PC-3 (cell line): ENCODE results near the gene DDX42. TPM values are rescaled to one million over a fixed set of nuclear protein-coding genes. Genes with fewer than 3 reads are reported as not detected.

Experiments
- ATAC-seq: fragments of 200-7000 bp; cut with Tn5 transposase; 2 replicates; pipeline ENCODE4 v1.9.1; 2020; ENCODE audit warnings: mild to moderate bottlenecking, moderate library complexity
- BruUV-seq: library from RNA; stranded (reverse); fragments of 400-500 nt; replicated peaks from 2 replicates; lab custom pipeline; 2021; lab: Mats Ljungman, UMichigan
- CTCF ChIA-PET: fragments of 300-600 bp; sonication (Branson Sonifier 250); formaldehyde crosslinking; loops from one replicate; lab custom pipeline; 2022; ENCODE audit warnings: antibody characterized with exemption; lab: Charles Lee
- POLR2A ChIA-PET: fragments of 300-600 bp; sonication (Branson Sonifier 250); formaldehyde crosslinking; loops from one replicate; lab custom pipeline; 2022; ENCODE audit warnings: antibody characterized with exemption; ENCODE audit not compliant: unreplicated experiment; lab: Charles Lee
- DNase-seq: peaks from one replicate; pipeline ENCODE4 v3.0.0-alpha.2; 2015
- H2AFZ ChIP-seq: fragments of 300-600 bp; sonication (generic); 2 replicates; pipeline ENCODE4 v1.6.0; 2016; ENCODE audit warnings: antibody characterized with exemption, low read length
- H3F3A ChIP-seq: fragments of 300-600 bp; sonication (generic); one replicate; pipeline ENCODE4 v1.6.0; 2017; ENCODE audit warnings: antibody characterized with exemption, low read length, control low read depth, mild to moderate bottlenecking; ENCODE audit not compliant: unreplicated experiment
- H3K27ac ChIP-seq: fragments of 300-600 bp; sonication (generic); 2 replicates; pipeline ENCODE4 v1.5.1; 2016; ENCODE audit warnings: mild to moderate bottlenecking, low read length
- H3K27me3 ChIP-seq: fragments of 300-600 bp; sonication (generic); 2 replicates; pipeline ENCODE4 v1.6.1; 2016; ENCODE audit warnings: low read length, mixed read lengths
- H3K36me3 ChIP-seq: fragments of 300-600 bp; sonication (generic); 2 replicates; pipeline ENCODE4 v1.6.1; 2016; ENCODE audit warnings: low read depth, mixed run types, low read length, mixed read lengths
- H3K4me1 ChIP-seq: fragments of 300-600 bp; sonication (generic); 2 replicates; pipeline ENCODE4 v1.5.1; 2016; ENCODE audit warnings: low read length; ENCODE audit not compliant: insufficient read depth
- H3K4me2 ChIP-seq: fragments of 300-600 bp; sonication (generic); 2 replicates; pipeline ENCODE4 v1.6.0; 2016; ENCODE audit warnings: low read length
- H3K4me3 ChIP-seq: fragments of 300-600 bp; sonication (generic); 2 replicates; pipeline ENCODE4 v1.5.1; 2016; ENCODE audit warnings: mild to moderate bottlenecking, low read length, mixed read lengths
- H3K79me2 ChIP-seq: fragments of 300-600 bp; sonication (generic); 2 replicates; pipeline ENCODE4 v1.6.1; 2017; ENCODE audit warnings: low read length, mixed read lengths
- H3K9ac ChIP-seq: fragments of 300-600 bp; sonication (generic); 2 replicates; pipeline ENCODE4 v1.6.0; 2016; ENCODE audit warnings: mild to moderate bottlenecking, low read length
- H3K9me2 ChIP-seq: fragments of 300-600 bp; sonication (generic); replicated peaks from 2 replicates; pipeline ENCODE4 v1.6.1; 2016; ENCODE audit warnings: mixed run types, low read length, mixed read lengths
- H3K9me3 ChIP-seq: fragments of 300-600 bp; sonication (generic); 2 replicates; pipeline ENCODE4 v1.6.1; 2016; ENCODE audit warnings: low read length, mixed read lengths
- H4K20me1 ChIP-seq: fragments of 300-600 bp; sonication (generic); 2 replicates; pipeline ENCODE4 v1.6.1; 2016; ENCODE audit warnings: low read length, mixed read lengths
- CTCF ChIP-seq: fragments of 300-600 bp; sonication (generic); conservative IDR thresholded peaks from 2 replicates; pipeline ENCODE4 v1.5.1; 2017; ENCODE audit warnings: antibody characterized with exemption, low read depth, mild to moderate bottlenecking, low read length
- EZH2 ChIP-seq: fragments of 300-600 bp; sonication (generic); IDR thresholded peaks from one replicate; pipeline ENCODE4 v1.6.1; 2017; ENCODE audit warnings: antibody characterized with exemption, mild to moderate bottlenecking, low read length; ENCODE audit not compliant: unreplicated experiment
- EZH2phosphoT487 ChIP-seq: fragments of 300-600 bp; sonication (generic); IDR thresholded peaks from 2 replicates; pipeline ENCODE4 v1.6.1; 2018; ENCODE audit warnings: mild to moderate bottlenecking, antibody characterized with exemption, low read length, borderline replicate concordance
- intact Hi-C: fragments of 100-400 bp; cut with micrococcal nuclease; formaldehyde crosslinking; loops from 2 replicates; pipeline ENCODE4 v1.9.0; 2023
- total RNA-seq: library from RNA; depleted of rRNA; stranded (reverse); fragments of >200 nt; gene quantifications from 2 replicates; pipeline ENCODE4 v1.2.3, GENCODE V29; 2014

DDX42 gene
- total RNA-seq, 1 experiment from 2014 or later, result 72.4 TPM

GRCh38 chr17:63753215-63753614, 20.8 kb upstream of the DDX42 start:
- CTCF ChIA-PET, result no interaction called here
- POLR2A ChIA-PET, result no interaction called here
- no peak for ATAC-seq

GRCh38 chr17:63754046-63754445, 19.9 kb upstream of the DDX42 start:
- no peaks in the 10 kb centered on the region for H3K9me2 ChIP-seq
- H3K4me2 ChIP-seq, result no peak overlapping the region
- no peak for ATAC-seq
- no peaks in the 10 kb centered on the region for H3K9me3 ChIP-seq
- H2AFZ ChIP-seq, result no peak overlapping the region
- no peak for DNase-seq
- POLR2A ChIA-PET, result no interaction called here
- no peaks in the 10 kb centered on the region for H3F3A ChIP-seq
- no peaks in the 10 kb centered on the region for H3K4me1 ChIP-seq
- intact Hi-C loops, result no loop called here
- no peaks in the 10 kb centered on the region for H4K20me1 ChIP-seq
- no peak for TF ChIP-seq EZH2
- no peak for TF ChIP-seq CTCF
- no peak for TF ChIP-seq EZH2phosphoT487
- CTCF ChIA-PET, result no interaction called here
- H3K79me2 ChIP-seq, result no peaks in the 10 kb centered on the region
- no peaks in the 10 kb centered on the region for H3K27me3 ChIP-seq
- no peak overlapping the region for H3K4me3 ChIP-seq
- BruUV-seq, result no TSS peak
- H3K36me3 ChIP-seq, result peaks cover 67% of the 10 kb centered on the region
- H3K9ac ChIP-seq, result no peak overlapping the region
- H3K27ac ChIP-seq, result no peak overlapping the region

More at GRCh38 chr17:63753215-63753614, 20.8 kb upstream of the DDX42 start:
- Histone ChIP-seq H3K9me3 (no peaks in the 10 kb centered on the region), H4K20me1 (no peaks in the 10 kb centered on the region), H3K36me3 (peaks cover 68% of the 10 kb centered on the region), H3F3A (no peaks in the 10 kb centered on the region), H3K4me2 (no peak overlapping the region), H3K27ac (no peak overlapping the region), H3K4me1 (no peaks in the 10 kb centered on the region), H3K4me3 (no peak overlapping the region), H3K79me2 (no peaks in the 10 kb centered on the region), H3K9ac (no peak overlapping the region), H3K9me2 (no peaks in the 10 kb centered on the region), H2AFZ (no peak overlapping the region), H3K27me3 (no peaks in the 10 kb centered on the region)
- no TSS peak for BruUV-seq
- no peak for DNase-seq
- intact Hi-C loops, result no loop called here
- no peak for TF ChIP-seq EZH2

GRCh38 chr17:63758428-63758827, 15.5 kb upstream of the DDX42 start:
- Histone ChIP-seq H3K9me2 (no peaks in the 10 kb centered on the region), H3K79me2 (no peaks in the 10 kb centered on the region), H3K4me1 (no peaks in the 10 kb centered on the region), H3K36me3 (peaks cover 73% of the 10 kb centered on the region), H3K27ac (no peak overlapping the region), H4K20me1 (no peaks in the 10 kb centered on the region), H3K4me3 (no peak overlapping the region), H3K4me2 (no peak overlapping the region), H3K9ac (no peak overlapping the region), H3K27me3 (no peaks in the 10 kb centered on the region), H3F3A (no peaks in the 10 kb centered on the region), H2AFZ (no peak overlapping the region), H3K9me3 (no peaks in the 10 kb centered on the region)
- ChIA-PET CTCF (no interaction called here), POLR2A (no interaction called here)
- intact Hi-C loops, result no loop called here
- ATAC-seq (no peak), DNase-seq (no peak)
- BruUV-seq, result no TSS peak
- TF ChIP-seq EZH2phosphoT487 (no peak), EZH2 (no peak), CTCF (no peak)
